ENCODE measurements around the gene AP3D1.

AP3D1 gene

DNA sequence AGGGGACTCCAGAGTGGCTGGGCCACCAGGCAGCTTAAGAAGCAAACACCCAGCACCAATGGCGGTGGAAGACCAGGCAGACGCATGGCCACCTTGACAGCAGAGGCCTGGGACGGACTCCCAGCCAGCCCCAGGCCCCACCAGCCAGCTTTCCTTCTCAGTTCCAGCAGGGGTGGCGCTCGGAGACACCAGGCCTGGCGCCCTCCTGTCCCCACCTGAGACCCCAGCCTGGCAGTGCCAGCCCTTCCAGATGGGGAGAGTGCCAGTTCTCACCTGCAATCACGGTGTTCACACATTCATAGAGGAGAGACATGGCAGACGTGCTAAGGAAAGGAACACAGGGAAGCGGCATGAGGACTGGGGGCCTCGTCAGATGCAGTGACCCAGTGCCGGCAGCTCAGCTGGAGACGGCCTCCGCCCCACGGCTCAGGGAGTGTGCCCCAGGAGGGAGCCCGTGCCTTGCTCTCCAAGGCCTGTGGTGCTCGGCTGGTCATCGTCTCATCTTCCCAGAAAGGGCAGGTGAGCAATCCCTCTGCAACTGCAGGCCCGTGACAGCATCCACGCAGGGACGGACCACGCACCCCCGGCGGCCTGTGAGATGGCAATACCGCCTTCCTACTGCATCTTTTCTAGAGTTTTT, 24.4 kb downstream of the AP3D1 start:
- DNase-seq, result no peak

DNA sequence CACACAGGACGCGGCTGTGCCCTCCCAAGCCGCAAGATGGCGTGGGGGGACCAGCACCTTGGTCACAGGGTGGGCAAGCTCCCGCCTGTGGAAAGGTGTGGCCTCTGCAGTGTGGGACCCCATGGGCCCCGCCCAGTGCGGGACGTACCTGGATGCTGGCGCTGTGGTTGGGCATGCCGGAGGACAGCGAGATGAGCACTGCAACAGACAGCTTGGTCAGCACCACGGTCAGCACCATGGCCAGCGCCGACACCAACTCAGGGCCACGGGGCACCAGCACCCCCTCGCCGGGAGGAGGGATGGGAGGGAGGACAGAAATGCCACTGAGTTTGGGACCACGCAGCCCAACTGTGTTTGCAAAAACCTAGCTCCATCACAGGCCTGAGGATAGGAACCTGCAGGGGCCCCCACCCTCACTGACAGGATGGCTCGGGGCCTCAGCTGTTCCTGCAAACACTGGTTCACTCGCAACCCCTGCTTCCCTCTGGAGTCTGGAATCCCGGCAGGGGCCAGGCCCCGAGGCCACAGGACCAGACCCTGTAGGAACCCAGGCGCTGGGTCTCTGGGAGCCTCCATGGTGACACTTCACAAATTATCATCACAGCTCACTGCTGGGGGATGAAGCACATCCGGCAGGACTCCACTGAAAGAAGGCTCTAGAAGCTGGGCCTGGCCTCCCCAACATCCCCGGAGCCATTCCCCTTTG, 27.5 kb downstream of the AP3D1 start:
- DNase-seq, result no peak

DNA sequence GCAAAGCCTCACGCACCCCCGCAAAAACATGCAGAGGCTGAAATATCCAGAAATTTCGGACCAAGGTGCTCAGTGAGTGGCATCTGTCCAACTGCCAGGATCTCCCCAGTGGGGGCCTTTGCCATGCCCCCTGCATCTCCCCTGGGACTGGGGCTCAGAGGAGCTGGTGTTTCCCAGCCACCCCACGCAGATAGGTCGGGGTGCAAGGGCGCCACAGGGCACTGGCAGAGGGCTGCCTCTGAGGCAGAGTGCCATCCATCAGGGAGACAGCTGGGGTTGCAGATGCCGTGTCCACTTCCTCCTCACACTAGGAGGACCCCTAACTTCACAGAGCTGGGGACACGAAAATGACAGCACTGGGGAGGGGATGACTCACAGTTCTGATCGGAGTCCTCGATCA, 28.4 kb downstream of the AP3D1 start:
- DNase-seq, result no peak

DNA sequence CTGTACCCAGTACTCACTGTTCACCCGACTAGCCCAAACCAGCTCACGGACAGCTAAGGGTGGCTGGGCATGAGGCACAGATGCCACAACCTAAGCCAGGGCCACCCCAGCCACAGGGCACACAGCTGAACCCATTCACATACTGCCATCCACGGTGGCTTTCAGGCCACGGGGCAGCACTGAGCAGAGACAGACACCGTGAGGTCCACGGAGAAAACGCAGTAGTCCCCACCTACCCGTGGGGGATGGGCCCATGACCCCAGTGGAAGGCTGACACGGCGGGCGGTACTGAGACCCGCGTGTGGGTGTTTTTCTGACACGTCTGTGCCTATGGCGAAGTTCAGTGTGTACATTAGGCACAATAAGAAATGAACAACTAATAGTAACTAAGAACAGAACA, 29.1 kb downstream of the AP3D1 start:
- no peak for DNase-seq

DNA sequence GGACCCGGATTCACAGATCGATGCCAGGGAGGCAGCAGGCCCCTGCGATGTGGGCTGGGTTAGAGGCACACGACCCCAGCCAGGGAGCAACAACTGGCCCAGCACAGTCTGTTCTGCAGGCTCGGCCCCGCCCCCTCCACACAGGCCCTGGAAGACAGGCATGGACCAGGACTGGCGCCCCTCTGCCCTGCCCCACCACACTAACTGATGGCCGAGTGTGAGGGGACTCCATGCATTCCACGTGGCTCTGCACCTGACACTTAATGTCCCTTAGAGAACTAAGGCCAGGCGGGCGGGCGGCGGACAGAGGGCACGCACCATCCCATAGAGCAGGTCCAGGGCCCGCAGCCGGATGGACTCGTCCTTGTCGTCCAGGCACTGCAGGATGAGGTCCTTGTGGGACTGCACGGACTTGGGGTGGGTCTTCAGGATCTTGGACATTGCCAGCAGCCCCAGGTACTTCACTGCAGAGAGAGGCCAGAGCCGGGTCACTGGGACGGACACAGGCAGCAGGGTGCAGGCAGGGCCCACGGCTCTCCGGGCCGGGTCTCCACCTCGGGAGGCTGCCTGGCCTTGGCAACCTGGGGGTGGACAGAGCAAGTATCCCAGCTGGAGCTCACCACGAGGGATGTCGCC, 29.8 kb downstream of the AP3D1 start:
- DNase-seq, result no peak

DNA sequence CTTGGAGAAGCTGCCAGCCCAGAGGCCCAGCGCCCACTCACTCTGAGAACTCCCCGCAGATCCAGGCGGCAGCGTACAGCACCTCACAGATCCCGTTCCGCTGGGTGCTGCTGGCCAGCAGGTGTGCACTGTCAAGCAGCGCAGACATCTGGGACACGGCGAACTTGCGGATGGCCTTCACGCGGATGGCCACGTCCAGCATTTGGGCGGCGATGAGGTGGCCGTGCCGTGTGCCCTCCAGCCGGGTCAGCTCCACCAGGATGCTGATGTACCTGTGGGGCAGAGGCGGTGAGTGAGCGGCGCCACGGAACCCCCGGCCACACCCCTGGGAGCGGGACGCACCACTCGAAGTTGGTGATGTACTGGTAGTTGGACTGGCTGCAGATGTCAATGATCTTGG, 30.5 kb downstream of the AP3D1 start:
- no peak for DNase-seq

DNA sequence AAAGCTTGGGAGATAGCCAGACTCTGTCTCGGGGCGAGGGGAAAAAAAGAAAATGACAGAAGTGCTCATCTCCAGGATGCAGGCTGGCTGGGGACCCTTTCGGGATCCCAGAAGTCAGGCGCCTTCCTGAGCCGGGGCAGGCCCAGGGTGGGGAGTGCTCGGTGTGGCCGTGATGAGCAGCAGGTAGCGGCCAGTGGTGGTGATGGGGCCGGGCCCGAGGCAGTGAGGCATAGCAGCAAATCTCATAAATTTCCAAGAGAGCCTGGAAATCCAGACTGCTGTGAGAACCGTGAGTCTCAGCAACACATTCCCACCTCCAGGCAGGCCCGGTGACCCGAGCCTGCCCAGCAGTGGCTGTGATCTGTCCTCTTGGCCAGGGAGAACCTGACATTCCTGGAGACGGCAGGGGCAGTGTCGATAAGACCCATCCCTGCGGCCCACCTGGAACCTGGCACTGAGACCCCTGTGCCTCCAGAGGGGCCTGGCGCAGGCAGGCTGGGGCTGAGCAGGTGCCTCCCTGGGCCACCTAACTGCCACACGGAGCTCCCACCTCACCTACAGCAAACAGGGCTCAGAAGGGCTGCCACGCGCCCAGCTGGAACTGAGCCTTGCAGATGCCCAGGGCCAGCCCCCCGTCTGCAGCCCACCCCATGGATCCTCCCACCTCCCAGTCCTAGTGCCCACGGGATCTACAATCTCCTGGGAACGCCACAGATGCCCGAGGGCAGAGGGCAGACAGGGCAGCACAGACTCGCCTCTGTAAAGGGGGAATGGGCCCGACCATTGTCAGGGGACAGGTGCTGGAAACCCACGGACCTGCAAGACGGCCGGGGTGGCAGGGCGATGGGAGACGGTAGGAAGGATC, 31.2 kb downstream of the AP3D1 start:
- DNase-seq, result no peak

DNA sequence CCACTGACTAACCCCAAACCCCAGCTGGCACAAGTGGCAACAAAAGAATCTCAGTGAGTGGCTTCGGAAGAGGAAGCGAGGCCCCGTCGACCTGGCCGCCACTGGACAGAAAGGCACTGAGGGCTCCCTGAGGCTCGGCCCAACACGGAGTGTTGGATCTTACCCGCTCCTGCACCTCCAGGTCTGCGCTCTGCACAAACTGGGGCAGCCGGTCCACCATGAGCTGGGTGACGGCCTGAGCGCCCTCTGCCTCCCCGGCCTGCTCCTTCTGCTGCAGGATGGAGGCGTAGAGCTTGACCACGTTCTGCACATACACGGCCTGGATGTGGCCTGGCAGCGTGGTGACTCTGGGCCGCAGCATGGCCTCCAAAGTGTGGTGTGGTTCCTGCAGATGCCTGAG, 32.9 kb downstream of the AP3D1 start:
- no peak for DNase-seq

DNA sequence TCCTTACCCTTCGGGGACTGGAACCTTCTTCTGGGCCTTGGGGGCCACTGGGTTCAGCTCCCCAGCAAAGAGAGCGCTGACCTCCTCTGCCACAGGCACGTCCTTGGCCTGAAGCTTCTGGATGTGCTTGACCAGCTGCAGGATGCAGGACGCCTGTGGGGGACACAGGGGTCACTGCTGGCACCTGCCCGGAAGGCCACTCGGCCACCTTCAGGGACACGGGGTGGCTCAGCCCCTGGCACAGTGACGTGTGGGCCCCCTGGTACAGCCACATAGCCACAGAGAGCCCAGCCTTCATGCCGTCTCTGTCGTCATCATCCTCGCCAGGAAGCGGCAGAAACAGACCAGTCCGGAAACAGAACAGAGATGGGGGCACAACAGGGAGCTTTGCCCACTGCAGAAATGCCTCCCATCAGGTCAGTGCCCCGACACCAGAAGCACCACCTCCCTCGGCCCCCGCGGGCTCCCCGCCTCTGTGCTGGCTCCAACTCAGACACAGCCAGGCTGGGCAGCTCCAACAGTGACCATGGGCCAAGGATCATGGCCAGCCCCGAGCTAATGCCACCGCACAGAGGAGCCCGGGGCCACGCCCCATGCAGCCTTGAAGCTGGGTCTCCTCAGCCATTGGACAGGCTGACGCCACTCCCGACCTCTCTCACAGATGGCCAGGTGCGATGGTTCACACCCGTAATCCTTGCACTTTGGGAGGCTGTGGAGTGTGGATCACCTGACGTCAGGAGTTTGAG, 34.0 kb downstream of the AP3D1 start:
- no peak for DNase-seq

DNA sequence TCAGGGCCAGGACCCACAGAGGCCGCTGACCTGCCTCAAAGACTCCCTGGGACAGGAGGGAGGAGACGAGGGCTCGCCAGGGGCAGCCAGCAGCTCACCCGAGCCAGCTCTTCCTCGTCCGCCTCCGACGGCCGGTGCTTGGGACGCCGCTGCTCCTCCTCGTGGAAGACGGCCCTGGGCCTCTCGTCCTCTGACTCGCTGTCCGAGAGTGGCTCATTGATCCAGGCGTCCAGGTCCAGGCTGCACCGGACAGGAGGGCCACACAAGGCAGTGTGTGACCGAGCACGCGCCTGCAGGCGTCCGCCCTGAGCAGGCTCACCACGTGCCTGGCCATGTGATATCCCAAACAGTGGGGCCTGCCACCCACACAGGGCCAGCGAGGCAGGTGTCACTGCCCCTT, 34.9 kb downstream of the AP3D1 start:
- DNase-seq, result no peak

DNA sequence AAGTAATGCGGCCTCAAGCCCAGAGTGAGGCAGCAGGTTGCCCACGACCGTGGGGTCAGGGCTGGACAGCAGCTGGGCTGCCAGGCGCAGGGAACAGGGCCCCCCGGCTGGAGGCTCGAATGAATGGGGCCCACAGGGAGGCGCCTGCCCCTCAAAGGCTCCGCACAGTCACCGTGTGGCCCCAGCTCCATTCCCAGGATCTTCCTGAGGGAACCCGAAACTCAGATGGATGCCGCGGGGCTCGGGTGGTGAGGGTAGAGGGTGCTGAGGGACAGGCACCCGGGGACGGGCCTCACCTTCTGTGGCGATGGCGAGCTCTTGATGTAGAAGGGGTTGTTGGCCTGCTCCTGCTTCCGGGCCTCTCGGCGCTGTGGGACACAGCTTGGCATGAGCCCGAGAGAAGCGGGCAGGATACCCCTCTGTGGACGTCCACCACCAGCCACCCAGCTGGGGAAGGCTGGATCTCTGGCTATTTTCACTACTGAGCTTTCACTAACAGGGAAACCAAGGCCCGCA, 35.4 kb downstream of the AP3D1 start:
- no peak for DNase-seq

DNA sequence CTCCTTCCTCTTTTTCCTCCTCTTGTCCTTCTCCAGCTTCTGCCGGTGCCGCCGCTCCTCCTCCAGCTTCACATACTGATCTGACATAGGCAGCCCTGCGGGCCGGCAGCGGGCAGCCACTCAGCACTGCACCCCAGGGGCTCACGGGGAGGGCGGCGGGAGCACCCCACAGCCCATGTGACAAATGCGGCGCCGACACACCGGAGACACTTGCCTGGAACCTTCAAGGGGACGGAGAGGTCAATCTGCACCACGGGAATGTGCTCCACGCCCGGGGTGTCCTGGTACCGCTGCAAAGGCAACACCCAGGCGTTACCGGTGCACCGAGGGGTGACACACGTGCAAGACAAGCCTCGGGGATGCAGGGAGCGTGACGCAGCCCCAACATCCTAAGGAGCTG, 36.0 kb downstream of the AP3D1 start:
- no peak for DNase-seq

DNA sequence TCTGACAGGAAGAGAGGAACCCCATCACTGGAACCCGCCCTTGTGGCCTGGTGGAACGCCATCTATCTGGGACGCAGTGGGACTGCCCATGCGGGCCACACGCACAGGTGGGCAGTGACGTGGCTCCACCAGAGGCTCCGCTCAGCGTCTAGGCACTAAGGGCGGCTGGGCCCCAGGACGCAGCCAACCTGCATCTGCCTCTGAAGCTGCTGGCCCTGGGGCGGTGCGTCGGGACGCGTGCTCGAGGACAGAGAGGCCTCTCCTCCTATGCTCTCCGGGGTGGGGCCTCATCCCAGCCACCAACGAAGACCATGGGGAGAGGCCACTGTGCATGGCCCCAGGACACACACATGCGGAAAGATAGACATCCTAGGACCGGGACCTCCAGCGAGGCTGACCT, 36.5 kb downstream of the AP3D1 start:
- no peak for DNase-seq

DNA sequence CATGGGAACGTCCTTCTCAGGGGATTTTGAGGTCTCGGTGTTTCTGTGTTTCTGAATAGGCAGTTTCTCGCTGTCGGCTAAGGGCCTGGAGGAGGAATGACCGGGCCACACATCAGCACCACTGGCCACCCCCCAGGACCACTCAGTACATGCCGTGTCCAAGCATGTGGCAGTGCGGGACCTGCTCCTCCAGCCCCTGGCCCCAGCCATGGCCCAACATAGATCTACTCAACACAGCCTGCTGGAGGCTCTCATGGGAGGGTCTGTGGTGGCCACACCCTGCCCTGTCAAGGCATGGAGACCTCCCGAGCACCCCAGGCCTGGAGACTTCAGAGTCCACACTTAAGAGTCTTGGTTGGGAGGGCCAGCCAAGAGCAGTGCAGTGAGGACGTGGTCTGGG, 37.1 kb downstream of the AP3D1 start:
- DNase-seq, result no peak

DNA sequence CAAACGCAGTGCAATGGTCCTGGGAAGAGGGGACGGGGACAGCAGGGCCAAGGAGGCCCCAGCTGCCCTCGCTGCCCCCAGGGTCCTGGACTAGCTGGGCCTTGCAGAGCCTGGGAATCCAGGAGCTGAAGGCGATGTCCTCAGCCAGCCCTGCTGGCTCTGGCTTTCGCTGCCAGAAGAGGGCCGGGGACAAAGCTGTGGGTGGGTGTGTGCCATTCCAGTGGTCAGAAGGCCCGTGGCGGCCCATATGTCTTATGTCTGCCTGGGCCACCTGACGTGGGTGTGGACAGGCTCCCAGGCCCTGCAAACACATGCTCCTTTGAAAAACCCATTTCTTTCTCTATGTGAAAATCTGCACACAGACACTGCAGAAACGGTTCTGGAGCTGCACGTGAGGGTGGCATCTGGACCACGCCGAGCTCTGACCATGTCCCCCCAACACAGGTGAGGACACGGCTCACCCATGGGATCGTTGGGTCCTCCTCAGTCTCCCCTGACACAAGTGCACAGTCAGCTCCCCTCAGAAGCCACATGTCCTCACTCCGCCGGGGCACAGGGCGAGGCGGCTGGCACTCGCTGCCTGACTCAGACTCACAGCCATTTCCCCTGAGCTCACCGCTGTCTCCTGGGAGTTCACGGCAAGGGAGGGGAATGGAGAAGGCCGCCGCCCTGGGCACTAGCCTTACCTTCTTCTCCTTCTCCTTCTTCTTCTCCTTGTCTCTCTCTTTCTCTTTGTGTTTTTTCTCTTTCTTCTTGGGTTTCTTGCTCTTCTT, 37.7 kb downstream of the AP3D1 start:
- no peak for DNase-seq

DNA sequence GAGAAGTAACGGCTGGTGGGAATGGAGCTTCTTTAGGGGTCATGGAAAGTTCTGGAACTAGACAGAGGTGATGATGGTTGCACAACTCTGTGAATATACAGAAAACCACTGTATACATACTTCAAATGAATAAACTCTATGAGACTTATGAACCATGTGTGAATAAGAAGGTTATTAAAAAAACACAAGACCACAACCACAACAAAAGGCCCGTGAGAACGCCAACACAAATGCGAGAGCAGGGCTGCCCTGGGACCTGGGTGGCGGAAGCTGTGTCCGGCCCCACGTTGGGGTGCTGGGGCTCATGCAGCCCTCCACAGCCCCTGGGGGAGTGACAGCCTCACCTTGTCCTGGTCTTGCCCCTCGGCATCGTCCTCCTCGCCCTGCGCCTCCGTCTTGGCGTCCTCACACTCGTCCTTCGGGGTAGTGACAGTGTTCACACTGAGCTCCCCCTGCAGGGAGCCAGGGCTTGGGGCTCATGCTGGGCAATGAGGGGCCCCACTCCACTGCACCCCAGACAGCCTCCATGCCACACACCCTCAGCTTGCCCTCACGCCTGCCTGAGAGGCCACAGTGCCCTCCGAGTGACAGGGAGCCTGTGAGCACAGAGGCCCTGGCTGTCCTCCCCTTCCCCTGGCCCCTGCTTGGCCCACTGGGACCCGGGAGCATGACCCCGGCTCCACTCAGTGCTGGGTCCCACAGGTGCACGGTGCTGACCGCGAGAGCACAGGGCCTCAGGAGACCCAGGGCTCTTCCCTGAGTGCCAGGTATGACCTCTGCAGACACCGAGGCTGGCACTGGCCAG, 38.6 kb downstream of the AP3D1 start:
- no peak for DNase-seq

DNA sequence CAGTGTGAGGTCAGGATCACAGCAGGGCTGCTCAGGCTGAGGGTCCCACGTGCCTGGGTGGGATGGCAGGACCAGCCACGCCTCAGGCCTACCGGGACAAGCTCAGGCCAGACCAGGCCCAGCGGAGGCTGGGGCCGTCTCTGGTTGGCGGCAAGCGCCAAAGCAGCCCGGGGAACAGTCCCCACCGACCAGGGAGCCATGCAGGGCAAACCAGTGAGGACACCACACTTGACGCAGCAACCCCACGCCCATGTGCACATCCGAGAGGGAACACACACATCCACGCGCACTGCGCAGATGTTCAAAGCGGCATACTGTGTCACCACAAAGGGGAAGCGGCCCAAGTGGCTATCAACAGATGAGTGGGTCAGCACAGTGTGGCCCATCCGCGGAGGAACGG, 39.5 kb downstream of the AP3D1 start:
- DNase-seq, result no peak

DNA sequence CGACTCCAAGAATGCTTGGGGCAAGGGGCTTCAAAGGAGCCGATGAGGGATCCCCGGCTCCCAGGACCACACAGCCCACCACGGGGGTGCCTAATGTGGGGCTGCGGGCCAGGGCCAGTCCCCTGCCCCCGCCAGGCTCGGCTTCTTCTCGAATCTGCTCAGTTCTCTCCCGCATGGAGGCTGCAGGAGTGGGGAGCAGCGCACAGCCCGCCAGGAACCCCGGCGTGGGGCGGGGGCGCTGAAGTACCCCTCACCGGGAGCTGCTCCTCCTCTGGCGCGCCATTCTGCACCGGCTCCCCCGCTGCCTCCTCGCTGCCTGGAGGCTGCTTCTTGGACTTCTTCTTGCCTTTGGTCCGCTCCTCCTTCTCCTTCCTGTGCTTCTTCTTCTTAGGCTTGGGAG, 39.9 kb downstream of the AP3D1 start:
- DNase-seq, result no peak

DNA sequence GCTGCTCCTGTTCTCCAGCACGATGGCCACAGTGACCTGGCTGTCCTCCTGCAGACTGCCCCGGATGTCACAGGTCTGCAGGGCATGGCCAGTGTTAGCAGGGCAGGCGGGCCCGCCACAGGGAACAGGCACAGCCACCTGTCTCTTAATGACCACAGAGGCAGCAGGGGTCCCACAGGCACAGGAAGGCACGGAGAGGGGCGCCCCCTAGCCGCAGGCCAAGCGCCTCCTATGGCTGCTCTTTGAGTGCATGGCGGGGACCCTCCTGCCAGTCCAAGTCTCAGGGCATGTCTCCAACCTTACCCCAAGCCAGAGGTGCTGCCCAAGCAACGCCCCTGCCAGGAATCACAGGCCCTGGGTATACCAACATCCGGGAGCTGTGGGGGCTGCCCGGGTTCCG, 40.5 kb downstream of the AP3D1 start:
- DNase-seq, result no peak

DNA sequence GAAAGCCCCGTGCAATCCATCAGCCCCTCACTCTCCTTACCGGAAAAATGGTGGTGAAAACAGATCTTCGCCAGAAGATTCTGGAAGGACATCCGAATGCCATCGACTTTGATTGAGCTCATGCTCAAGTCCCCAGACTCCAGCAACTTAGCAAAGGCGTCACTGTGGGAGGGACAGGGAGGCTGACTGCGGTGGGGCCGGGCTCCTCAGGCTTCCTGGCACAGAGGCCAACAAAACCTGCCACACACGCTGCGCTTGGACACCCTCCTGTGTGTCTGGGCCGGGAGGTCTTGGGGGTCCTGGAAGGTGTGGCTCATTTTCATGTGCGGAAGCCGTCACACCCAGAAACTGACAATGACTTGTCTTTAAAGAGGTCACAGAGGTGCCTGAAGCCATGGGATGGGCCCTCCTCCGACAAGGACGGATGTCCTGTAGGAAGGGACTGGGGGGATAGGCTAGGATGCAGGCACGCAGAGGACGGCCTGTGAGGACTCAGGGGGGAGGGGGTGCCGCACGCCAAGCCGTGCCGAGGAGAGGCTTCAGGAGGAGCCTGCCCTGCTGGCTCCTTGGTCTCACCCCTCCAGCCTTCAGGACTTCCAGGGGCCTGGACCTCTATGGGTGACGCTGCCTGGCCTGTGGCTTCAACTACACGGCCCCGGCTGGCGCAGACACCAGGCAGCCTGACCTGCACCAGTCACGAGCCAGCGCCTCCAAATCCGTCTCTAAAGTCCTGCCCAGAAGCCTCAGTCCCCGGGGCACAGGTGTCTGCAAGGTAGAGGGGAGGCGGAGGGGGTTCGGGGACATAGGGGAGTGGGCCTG, 42.1 kb downstream of the AP3D1 start:
- no peak for DNase-seq

Measured in NCI-H446 (cell line).